Activated T-cell treated with anti-CD3 and anti-CD28 coated beads, Interleukin-2, amount 50 U/mL, for 1 hour (primary cell): ENCODE measurements around the gene KRTAP9-3.
"Not testable (repeated sequence)": the region's sequence is repeated elsewhere in the genome, so short reads cannot be mapped to it uniquely, and the experiment has no call there.

ENCODE experiments used
- DNase-seq: peaks from one replicate; pipeline ENCODE4 v3.0.0-alpha.2; 2020

The KRTAP9-3 gene

GRCh38 chr17:41251261-41251660 lies 19.0 kb downstream of the KRTAP9-3 start:
- DNase-seq = no peak

DNA sequence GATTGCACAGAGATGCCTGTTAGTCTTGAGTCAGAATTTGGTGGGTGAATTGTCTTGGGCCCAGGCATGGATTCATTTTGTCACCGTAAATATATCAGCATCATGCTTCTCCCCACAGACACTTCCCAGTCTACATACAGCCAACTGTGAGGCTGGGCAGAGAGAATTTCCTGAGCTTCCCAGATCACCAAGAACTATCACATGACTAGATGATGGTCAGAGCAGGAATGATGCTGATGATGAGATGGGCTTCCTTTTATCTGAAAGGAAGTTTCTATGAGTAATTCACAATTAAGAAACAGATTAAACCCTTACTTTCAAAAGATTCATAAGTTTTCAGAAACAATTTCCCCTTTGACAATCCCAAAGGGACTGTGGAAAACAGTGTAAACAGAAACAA lies 22.6 kb downstream of the KRTAP9-3 start:
- no peak for DNase-seq

DNA sequence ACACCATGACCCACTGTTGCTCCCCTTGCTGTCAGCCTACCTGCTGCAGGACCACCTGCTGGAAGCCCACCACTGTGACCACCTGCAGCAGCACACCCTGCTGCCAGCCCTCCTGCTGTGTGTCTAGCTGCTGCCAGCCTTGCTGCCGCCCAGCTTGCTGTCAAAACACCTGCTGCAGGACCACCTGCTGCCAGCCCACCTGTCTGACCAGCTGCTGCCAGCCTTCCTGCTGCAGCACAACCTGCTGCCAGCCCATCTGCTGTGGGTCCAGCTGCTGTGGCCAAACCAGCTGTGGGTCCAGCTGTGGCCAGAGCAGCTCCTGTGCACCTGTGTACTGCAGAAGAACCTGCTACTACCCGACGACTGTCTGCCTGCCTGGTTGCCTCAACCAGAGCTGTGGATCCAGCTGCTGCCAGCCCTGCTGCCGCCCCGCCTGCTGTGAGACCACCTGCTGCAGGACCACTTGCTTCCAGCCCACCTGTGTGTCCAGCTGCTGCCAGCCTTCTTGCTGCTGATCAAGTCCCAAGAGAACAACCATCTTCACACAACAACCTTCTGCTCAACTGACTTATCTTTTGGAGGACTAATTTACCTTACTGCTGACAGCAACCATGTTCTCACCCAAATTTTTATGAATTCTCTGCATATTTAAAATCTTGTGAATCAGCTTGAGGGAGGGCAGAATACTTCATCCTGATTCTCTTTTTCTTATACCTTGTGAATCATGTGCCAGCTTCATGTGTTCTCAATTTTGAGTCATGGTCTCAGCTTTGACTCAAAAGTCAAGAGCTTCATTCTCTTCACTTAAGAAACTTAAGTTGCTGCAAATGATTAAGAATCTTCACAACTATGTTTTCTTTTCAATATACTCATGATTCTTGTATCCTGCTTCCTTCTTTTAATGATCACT lies 23.4 kb downstream of the KRTAP9-3 start, which contains the start of gene KRTAP9-9:
TSS of gene KRTAP9-9 (plus strand) at position 4 of the 910 bp plus-strand sequence.
- not testable (repeated sequence) for DNase-seq

- DNase-seq = no peak
Measured at GRCh38 chr17:41256291-41256685, 24.0 kb downstream of the KRTAP9-3 start.

GRCh38 chr17:41258406-41258805 lies 26.2 kb downstream of the KRTAP9-3 start:
- no peak for DNase-seq

GRCh38 chr17:41263212-41263611 lies 31.0 kb downstream of the KRTAP9-3 start:
- no peak for DNase-seq

- no peak for DNase-seq
Measured at GRCh38 chr17:41264599-41264998, 32.4 kb downstream of the KRTAP9-3 start.

GRCh38 chr17:41265078-41265477 lies 32.8 kb downstream of the KRTAP9-3 start, which contains the start of gene KRTAP9-6:
Gene KRTAP9-6, plus strand, starts transcription at chr17:41265378. Its CDS starts 0 bp downstream, at chr17:41265378.
- DNase-seq = no peak

GRCh38 chr17:41267711-41268110 lies 35.5 kb downstream of the KRTAP9-3 start:
- no peak for DNase-seq

DNA sequence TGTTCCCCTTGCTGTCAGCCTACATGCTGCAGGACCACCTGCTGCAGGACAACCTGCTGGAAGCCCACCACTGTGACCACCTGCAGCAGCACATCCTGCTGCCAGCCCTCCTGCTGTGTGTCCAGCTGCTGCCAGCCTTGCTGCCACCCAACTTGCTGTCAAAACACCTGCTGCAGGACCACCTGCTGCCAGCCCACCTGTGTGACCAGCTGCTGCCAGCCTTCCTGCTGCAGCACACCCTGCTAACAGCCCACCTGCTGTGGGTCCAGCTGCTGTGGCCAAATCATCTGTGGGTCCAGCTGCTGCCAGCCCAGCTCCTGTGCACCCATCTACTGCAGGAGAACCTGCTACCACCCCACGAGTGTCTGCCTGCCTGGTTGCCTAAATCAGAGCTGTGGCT lies 39.1 kb downstream of the KRTAP9-3 start:
- DNase-seq = not testable (repeated sequence)

DNA sequence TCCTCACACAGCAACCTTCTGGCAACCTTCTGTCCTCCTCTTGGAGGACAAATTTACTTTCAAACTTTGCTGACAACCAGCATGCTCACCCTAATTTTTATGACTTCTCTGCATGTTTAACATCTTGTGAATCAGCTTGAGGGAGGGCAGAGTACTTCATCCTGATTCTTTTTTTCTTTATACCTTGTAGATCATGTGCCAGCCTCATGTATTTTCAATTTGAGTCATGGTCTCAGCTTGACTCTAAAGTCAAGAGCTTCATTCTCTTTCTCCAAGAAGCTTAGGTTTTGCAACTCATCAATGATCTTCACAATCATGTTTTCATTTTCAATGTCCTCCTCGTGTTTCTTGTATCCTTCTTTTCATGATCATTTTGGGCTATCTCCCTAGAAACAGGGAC lies 39.6 kb downstream of the KRTAP9-3 start:
- DNase-seq = no peak

- DNase-seq = not testable (repeated sequence)
Measured at GRCh38 chr17:41275648-41276190, 43.5 kb downstream of the KRTAP9-3 start, which contains the start of gene KRTAP9-7. Gene KRTAP9-7, plus strand, starts transcription at chr17:41275698. Its CDS starts 0 bp downstream, at chr17:41275698.

- no peak for DNase-seq
Measured at GRCh38 chr17:41278176-41278955, 46.1 kb downstream of the KRTAP9-3 start.
